ENCODE data around the gene PTK6.

PTK6 gene

DNA sequence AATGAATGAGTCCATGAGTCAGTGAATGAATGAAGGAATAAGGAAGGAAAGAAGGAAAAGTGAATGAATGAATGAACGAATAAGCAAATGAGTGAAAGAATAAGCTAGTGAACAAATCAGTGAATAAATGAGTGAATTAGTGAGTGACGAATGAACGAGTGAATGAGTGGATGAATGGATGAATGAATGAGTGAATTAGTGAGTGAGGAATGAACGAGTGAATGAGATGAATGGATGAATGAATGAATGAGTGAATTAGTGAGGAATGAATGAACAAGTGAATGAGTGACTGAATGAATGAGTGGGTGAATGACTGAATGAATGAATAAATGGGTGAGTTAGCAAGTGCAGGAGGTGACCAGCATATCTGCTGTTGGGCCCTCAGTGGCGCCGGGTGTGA is 6.6 kb upstream of the PTK6 start:
- TF ChIP-seq, protein P1, sequence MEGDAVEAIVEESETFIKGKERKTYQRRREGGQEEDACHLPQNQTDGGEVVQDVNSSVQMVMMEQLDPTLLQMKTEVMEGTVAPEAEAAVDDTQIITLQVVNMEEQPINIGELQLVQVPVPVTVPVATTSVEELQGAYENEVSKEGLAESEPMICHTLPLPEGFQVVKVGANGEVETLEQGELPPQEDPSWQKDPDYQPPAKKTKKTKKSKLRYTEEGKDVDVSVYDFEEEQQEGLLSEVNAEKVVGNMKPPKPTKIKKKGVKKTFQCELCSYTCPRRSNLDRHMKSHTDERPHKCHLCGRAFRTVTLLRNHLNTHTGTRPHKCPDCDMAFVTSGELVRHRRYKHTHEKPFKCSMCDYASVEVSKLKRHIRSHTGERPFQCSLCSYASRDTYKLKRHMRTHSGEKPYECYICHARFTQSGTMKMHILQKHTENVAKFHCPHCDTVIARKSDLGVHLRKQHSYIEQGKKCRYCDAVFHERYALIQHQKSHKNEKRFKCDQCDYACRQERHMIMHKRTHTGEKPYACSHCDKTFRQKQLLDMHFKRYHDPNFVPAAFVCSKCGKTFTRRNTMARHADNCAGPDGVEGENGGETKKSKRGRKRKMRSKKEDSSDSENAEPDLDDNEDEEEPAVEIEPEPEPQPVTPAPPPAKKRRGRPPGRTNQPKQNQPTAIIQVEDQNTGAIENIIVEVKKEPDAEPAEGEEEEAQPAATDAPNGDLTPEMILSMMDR (conservative IDR thresholded peaks at IDR 0.05; ENCODE audit: low read depth, low read length), result no peak
- H3K4me3 ChIP-seq (ENCODE audit: low read length), result no peak overlapping the region
- DNase-seq (ENCODE audit: low read depth), result no peak

DNA sequence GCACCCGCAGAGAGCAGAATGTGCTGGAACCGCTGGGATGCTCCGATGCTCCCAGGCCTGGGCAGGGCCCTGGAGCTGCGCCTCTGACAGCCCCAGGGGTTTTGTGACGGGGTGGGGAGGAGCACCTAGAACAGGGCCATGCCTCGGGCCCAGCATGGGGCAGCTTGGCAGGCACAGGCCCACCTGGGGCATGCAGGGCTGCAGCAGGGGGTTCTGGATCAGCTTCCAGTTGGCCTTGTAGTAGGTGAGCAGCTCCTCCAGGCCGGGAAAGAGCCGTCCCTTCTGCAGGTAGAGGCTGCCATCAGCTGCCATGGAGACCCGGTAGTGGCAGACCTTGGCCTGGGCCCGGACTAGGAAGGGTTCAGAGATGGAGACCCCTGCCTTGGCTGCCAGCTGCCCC is 6.0 kb upstream of the PTK6 start:
- no peak overlapping the region for H3K4me3 ChIP-seq (ENCODE audit: low read length)
- TF ChIP-seq, protein P1 (conservative IDR thresholded peaks at IDR 0.05; ENCODE audit: low read depth, low read length), result no peak
- DNase-seq (ENCODE audit: low read depth), result no peak

DNA sequence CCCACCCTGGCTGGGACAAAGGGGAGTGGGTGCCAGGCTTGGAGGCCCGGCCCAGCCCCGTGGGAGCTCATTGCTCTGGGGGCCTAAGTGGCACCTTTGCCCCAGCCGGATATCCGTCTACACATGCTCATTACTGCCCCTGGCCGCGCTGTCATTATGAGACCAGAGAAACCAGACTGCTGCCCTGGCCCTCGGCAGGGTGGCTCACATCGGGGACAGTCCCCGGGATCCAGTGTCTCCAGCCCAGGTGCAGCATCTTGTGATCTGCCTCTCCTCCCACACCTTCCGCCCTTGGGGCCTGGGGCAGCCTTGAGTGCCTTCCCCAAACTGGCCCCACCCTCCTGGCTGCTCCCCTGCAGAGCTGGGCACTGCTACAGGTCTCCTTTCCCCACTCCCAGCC is 5.5 kb upstream of the PTK6 start:
- DNase-seq (ENCODE audit: low read depth), result no peak
- no peak overlapping the region for H3K4me3 ChIP-seq (ENCODE audit: low read length)
- TF ChIP-seq, protein P1 (conservative IDR thresholded peaks at IDR 0.05; ENCODE audit: low read depth, low read length), result no peak

DNA sequence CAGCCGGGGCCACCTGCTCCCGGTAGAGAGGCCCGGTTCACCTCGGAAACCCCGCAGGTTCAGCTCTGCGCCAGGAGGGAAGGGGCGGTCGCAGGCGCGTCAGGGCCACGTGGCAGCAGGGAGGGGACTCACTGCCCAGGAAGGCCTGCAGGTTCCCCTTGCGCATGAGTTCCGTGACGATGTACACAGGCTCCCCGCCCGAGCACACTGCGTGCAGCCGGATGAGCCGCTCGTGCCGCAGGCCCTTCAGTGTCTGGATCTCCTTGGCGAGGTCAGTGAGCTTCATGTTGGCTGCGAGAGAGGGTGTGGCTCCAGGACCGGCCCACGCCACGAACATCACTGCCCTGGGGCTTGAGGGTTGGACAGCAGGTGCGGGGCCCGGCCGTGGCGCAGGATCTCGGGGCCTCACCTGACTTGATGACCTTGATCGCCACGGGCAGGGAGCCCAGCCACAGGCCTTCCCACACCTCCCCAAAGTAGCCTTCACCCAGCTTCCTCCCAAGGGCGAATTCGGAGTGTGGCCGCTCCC is 4.9 kb upstream of the PTK6 start:
- no peak overlapping the region for H3K4me3 ChIP-seq (ENCODE audit: low read length)
- TF ChIP-seq, protein P1 (conservative IDR thresholded peaks at IDR 0.05; ENCODE audit: low read depth, low read length), result no peak
- no peak for DNase-seq (ENCODE audit: low read depth)

DNA sequence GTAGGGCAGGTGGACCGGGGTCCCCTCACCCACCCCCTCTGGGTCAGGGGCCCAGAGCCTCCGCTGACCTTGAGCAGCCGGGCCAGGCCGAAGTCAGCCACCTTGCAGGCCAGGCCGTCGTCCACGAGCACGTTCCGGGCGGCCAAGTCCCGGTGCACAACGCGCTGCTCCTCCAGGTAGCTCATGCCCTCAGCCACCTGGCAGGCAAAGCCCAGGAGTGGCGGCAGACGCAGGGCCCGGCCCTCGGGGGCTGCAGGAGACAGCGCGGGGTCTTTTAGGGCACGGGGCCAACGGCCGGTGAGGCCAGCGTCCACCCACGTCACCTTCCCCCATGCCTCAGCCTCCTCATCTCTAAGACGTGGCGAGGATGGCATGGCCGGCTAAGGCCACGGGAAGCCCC is 4.2 kb upstream of the PTK6 start:
- no peak overlapping the region for H3K4me3 ChIP-seq (ENCODE audit: low read length)
- no peak for DNase-seq (ENCODE audit: low read depth)
- TF ChIP-seq, protein P1 (conservative IDR thresholded peaks at IDR 0.05; ENCODE audit: low read depth, low read length), result no peak

DNA sequence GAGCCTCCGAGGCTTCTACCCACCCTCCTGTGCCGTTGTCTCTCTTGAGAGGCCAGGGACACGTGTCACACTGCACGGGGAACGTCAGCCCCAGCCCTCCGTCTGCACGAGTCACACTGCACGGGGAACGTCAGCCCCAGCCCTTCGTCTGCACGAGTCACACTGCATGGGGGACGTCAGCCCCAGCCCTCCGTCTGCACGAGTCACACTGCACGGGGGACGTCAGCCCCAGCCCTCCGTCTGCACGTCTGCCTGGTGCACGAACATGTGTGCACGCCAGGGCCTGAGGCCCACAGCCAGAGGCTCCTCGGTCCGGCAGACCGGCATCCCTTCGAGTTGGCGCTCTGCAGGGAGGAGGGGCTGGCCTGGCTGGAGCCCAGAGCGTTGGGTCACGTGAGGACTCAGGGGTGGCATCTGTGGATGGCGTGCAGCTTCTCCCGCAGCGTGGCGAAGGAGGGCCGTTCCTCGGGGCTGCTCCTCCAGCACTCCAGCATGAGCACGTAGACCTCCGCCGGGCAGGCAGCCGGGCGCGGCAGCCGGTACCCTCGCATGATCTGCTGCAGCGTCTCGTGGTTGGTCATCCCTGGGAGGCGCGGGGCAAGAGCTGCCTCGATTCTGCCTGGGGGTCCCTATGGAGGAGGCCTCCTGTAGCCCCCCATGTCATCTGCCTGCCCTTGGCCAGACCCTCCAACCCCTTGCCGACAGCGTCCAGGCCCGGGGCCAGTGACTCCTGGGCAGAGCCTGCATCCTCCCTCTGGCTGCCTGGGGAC is 3.4 kb upstream of the PTK6 start:
- TF ChIP-seq, protein P1 (conservative IDR thresholded peaks at IDR 0.05; ENCODE audit: low read depth, low read length), result no peak
- DNase-seq (ENCODE audit: low read depth), result no peak
- no peak overlapping the region for H3K4me3 ChIP-seq (ENCODE audit: low read length)
